SJSA1 (cell line): ENCODE measurements around the gene TNNC1. TPM values are rescaled to one million over a fixed set of nuclear protein-coding genes. Genes with fewer than 3 reads are reported as not detected.

Source experiments
- DNase-seq, 2 experiments: peaks; one replicate each; pipeline ENCODE4 v3.0.0-alpha.2; 2015 to 2020; ENCODE audit warnings: low spot score in 2 of 2, low read depth in 1 of 2
- H3K27ac ChIP-seq: fragments of 250-450 bp; sonication (Bioruptor Pico); 2 replicates; pipeline ENCODE4 v1.5.1; 2020; ENCODE audit warnings: mild to moderate bottlenecking, moderate library complexity
- H3K27me3 ChIP-seq: fragments of 250-450 bp; sonication (Bioruptor Pico); replicated peaks from 2 replicates; pipeline ENCODE4 v1.5.1; 2020; ENCODE audit warnings: mild to moderate bottlenecking, moderate library complexity
- H3K36me3 ChIP-seq: fragments of 250-450 bp; sonication (Bioruptor Pico); 2 replicates; pipeline ENCODE4 v1.5.1; 2020; ENCODE audit warnings: mild to moderate bottlenecking
- H3K4me1 ChIP-seq: fragments of 250-450 bp; sonication (Bioruptor Pico); replicated peaks from 2 replicates; pipeline ENCODE4 v1.6.1; 2021; ENCODE audit warnings: mild to moderate bottlenecking
- H3K4me3 ChIP-seq: fragments of 250-450 bp; sonication (Bioruptor Pico); 2 replicates; pipeline ENCODE4 v1.5.1; 2020; ENCODE audit warnings: mild to moderate bottlenecking
- H3K9me3 ChIP-seq: fragments of 250-450 bp; sonication (Bioruptor Pico); replicated peaks from 2 replicates; pipeline ENCODE4 v1.5.1; 2020; ENCODE audit warnings: mild to moderate bottlenecking
- total RNA-seq: library from RNA; depleted of rRNA; stranded (reverse); fragments of >200 nt; shearing (Covaris generic); gene quantifications from 2 replicates; pipeline ENCODE4 v1.2.3, GENCODE V29; 2014

Gene TNNC1
- total RNA-seq, 1 experiment from 2014 or later, result 18.2 TPM

DNA sequence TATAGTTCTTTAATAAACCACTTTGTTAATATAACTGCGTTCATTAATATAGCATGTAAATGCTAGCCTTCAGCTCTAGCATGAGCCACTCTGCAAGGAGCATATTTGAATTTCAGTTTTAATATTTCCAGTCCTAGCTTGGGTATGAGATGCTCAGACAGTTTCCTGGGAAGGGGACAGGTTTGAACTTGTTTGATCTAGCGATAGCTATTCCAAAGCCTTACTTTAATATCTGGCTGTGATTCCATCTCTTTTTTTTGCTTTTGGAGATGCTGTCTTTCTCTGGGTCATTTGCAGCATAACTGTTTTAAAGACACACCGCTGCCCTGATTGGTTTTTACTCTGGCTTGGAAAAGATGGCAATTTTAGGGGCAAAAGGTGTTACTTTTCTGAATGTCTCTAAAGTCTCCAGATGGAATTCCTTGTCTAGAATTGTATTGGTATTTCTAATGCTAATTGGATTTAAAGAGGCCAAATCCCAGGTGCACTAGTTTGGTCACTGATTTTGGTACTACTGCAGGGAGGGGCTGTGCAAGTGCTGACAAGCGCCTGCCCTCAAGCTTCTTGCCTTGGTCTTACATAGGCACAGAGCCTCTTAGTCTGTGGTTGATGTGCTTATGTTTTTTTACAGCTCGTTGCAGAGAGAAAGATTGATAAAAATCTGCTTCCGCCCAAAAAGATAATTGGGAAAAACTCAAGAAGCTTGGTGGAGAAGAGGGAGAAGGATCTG, 4.4 kb upstream of the TNNC1 start:
- no peaks in the 10 kb centered on the region for H3K27me3 ChIP-seq
- H3K4me3 ChIP-seq, result no peak overlapping the region
- no peak overlapping the region for H3K27ac ChIP-seq
- DNase-seq, result no peak
- peaks cover 46% of the 10 kb centered on the region for H3K36me3 ChIP-seq
- peaks cover 20% of the 10 kb centered on the region for H3K4me1 ChIP-seq
- H3K9me3 ChIP-seq, result no peaks in the 10 kb centered on the region

- Histone ChIP-seq H3K36me3 (peaks cover 36% of the 10 kb centered on the region), H3K9me3 (no peaks in the 10 kb centered on the region), H3K27ac (no peak overlapping the region), H3K4me1 (peaks cover 29% of the 10 kb centered on the region), H3K27me3 (no peaks in the 10 kb centered on the region), H3K4me3 (peak overlapping the region; percentile 88)
- DNase-seq, result no peak
These were observed 3.0 kb upstream of the TNNC1 start for GRCh38 chr3:52456800-52457183.

- no peak overlapping the region for H3K27ac ChIP-seq
- peaks cover 35% of the 10 kb centered on the region for H3K36me3 ChIP-seq
- no peaks in the 10 kb centered on the region for H3K9me3 ChIP-seq
- DNase-seq, result peak in 1 of 2 experiments; percentile 22
- H3K4me3 ChIP-seq, result peak overlapping the region; percentile 88
- H3K27me3 ChIP-seq, result no peaks in the 10 kb centered on the region
- peaks cover 29% of the 10 kb centered on the region for H3K4me1 ChIP-seq
These were observed 2.4 kb upstream of the TNNC1 start for GRCh38 chr3:52456169-52456799.

- Histone ChIP-seq H3K27ac (peak within 1 kb of the TSS; percentile 53; the same call in 1 of the 2 replicates), H3K9me3 (no peaks in the 10 kb centered on the region), H3K27me3 (no peaks in the 10 kb centered on the region), H3K4me1 (peaks cover 29% of the 10 kb centered on the region), H3K4me3 (peak within 1 kb of the TSS; percentile 88), H3K36me3 (peaks cover 27% of the 10 kb centered on the region)
- DNase-seq, result peak; percentile 51 to 82
These were observed 1.7 kb upstream of the TNNC1 start, which contains the start of gene NISCH for GRCh38 chr3:52455283-52456168. NISCH (plus strand) TSS chr3:52455604; CDS start chr3:52455642, 38 bp downstream.

- peaks cover 25% of the 10 kb centered on the region for H3K36me3 ChIP-seq
- no peak for DNase-seq
- peaks cover 35% of the 10 kb centered on the region for H3K4me1 ChIP-seq
These were observed 1.1 kb upstream of the TNNC1 start for GRCh38 chr3:52454938-52455282.

DNA sequence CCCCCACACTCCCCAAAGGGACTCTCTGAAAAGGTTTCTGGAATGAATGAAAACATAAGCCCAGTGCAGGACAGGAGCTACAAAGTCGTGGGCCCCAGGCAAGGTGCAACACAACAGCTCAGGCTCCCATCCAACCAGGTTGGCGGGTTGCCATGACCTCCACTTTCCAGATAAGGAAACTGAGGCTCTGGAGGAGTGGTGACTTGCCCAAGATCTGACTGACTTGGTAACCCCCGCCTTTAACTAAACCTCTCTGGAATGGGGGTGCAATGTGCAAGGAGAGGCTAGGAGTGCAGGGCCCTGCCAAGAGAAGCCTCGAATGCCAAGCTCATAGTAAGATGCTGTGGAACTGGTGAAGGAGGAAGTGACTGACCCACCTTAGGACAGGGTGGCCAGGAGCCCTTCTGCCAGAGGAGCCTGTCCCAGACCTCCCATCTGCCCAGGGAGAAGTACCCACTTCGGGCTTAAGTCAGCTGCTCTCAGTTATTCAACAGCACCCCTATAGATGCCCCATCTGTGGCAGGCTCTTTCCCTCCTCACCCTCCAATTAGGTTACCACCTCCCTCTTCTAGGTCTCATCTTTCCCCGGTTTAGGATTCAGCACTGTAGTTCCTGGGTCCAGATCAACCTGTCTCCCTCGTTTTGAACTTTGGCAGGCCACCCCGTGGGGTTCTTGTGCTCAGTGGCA, 553 bp upstream of the TNNC1 start:
- no peak for DNase-seq
- no peaks in the 10 kb centered on the region for H3K9me3 ChIP-seq

More at GRCh38 chr3:52454938-52455282, 1.1 kb upstream of the TNNC1 start:
- Histone ChIP-seq H3K4me3 (peak overlapping the region; percentile 88), H3K27me3 (no peaks in the 10 kb centered on the region), H3K27ac (no peak overlapping the region), H3K9me3 (no peaks in the 10 kb centered on the region)

GRCh38 chr3:52452570-52453221, 1.1 kb downstream of the TNNC1 start:
- no peak overlapping the region for H3K4me3 ChIP-seq
- no peaks in the 10 kb centered on the region for H3K27me3 ChIP-seq
- H3K27ac ChIP-seq, result no peak overlapping the region
- no peak for DNase-seq
- H3K4me1 ChIP-seq, result peaks cover 37% of the 10 kb centered on the region
- no peaks in the 10 kb centered on the region for H3K9me3 ChIP-seq
- peaks cover 4% of the 10 kb centered on the region for H3K36me3 ChIP-seq

More for the DNA sequence above, 553 bp upstream of the TNNC1 start:
- Histone ChIP-seq H3K4me3 (peak overlapping the region; percentile 88; the same call in 1 of the 2 replicates), H3K27me3 (no peaks in the 10 kb centered on the region), H3K36me3 (peaks cover 21% of the 10 kb centered on the region), H3K4me1 (peaks cover 37% of the 10 kb centered on the region), H3K27ac (no peak overlapping the region)

GRCh38 chr3:52452126-52452525, 1.7 kb downstream of the TNNC1 start:
- Histone ChIP-seq H3K4me3 (no peak overlapping the region), H3K9me3 (no peaks in the 10 kb centered on the region), H3K36me3 (no peaks in the 10 kb centered on the region), H3K27ac (no peak overlapping the region), H3K27me3 (no peaks in the 10 kb centered on the region), H3K4me1 (peaks cover 37% of the 10 kb centered on the region)
- no peak for DNase-seq

DNA sequence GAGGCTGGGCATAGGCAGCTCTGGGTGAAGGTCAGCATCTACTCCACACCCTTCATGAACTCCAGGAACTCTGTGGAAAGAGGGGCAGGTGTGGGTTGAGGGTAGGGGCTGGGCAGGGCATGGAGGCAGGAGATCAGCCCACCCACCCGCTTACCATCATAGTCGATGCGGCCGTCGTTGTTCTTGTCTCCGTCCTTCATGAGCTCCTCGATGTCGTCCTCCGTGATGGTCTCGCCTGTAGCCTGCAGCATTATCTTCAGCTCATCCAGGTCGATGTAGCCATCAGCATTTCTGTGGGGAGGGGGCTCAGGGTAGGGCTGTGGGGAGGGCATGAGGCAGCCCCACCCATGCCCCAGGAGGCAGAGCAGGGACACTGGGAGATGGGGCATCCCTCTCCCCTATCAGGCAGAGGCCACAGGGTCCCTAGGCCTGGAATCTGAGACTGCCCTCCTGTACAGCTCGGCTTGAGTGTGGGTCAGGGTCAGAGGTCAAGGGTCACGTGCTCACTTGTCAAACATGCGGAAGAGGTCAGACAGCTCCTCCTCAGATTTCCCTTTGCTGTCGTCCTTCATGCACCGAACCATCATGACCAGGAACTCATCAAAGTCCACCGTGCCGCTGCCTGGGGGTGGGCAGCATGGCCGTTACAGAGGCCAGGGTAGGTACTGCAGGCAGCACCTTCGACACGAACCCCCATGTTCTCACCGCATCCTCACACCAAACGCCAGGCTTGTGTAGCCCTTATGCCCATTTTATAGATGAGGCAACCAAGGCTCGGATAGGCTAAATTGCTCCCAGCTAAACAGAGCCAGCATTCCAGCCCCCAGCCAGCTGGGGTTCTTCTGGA, 2.4 kb downstream of the TNNC1 start:
- Histone ChIP-seq H3K4me3 (no peak overlapping the region), H3K4me1 (peaks cover 34% of the 10 kb centered on the region), H3K27me3 (no peaks in the 10 kb centered on the region), H3K36me3 (no peaks in the 10 kb centered on the region), H3K9me3 (no peaks in the 10 kb centered on the region), H3K27ac (no peak overlapping the region)
- no peak for DNase-seq

- H3K27me3 ChIP-seq, result no peaks in the 10 kb centered on the region
- no peak overlapping the region for H3K27ac ChIP-seq
- H3K9me3 ChIP-seq, result no peaks in the 10 kb centered on the region
- H3K4me1 ChIP-seq, result peaks cover 29% of the 10 kb centered on the region
- DNase-seq, result peak in 1 of 2 experiments; percentile 37
- H3K4me3 ChIP-seq, result no peak overlapping the region
- H3K36me3 ChIP-seq, result no peaks in the 10 kb centered on the region
These were observed 3.2 kb downstream of the TNNC1 start for GRCh38 chr3:52450489-52451236.

DNA sequence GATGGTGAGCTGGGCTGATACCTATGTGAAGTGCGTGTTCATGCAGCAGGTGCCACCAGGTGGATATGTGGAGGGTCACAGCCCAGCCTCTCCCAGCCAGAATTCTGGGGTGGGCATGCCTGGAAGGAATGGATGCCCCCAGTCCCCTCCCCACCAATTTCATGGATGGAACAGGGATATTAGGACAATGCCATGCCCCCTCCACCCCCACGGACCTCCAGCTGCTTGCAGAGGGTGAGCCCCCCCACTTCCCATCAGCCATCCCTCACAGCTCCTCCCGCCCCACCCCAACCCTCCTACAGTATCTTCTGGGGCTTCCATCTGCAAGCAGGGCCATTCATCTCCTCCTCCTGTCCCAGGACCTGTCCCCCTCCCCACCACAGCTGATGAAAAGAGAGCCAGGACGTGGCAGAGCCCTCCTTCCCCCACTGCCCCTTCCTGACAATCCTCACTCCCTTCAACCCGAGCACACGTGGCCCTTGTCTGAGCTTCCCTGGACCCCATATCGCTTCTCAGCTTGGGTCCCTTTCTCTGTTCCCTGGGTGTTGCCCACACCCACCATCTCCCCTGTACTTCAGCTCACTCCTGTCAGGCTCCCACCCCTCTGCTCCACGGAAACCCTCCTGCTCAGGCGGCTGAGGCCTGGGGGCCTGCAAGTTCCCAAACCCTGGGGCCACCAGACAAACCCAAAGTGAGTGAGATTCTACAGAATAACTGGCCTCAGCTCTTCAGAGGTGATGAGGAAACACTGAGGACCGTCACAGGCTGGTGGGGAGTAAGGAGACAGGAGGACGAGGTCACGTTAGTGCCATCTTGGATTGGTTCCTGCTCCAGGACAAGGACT, 6.1 kb downstream of the TNNC1 start:
- no peak overlapping the region for H3K27ac ChIP-seq
- DNase-seq, result no peak
- H3K9me3 ChIP-seq, result no peaks in the 10 kb centered on the region
- H3K36me3 ChIP-seq, result no peaks in the 10 kb centered on the region
- no peaks in the 10 kb centered on the region for H3K27me3 ChIP-seq
- peaks cover 17% of the 10 kb centered on the region for H3K4me1 ChIP-seq
- no peak overlapping the region for H3K4me3 ChIP-seq
